Liver (tissue), 3 donors: ENCODE results near the gene TRABD.

Experiments
- ATF3 ChIP-seq: IDR thresholded peaks from 2 replicates; pipeline ENCODE4 v1.6.1; 2016; ENCODE audit warnings: antibody characterized with exemption
- CTCF ChIP-seq: fragments of 150-350 bp; IDR thresholded peaks from 2 replicates; pipeline ENCODE4 v1.5.1; 2017; ENCODE audit warnings: improper control_type of control experiment, low read depth, low read length; ENCODE audit not compliant: missing input control
- EGR1 ChIP-seq, 2 donors: IDR thresholded peaks; 2 replicates each; pipeline ENCODE4 v1.6.1; 2016 to 2018; ENCODE audit warnings: antibody characterized with exemption in 2 of 2, low read depth in 2 of 2
- FOXA2 ChIP-seq: IDR thresholded peaks from 2 replicates; pipeline ENCODE4 v1.6.1; 2016; ENCODE audit warnings: antibody characterized with exemption
- GABPA ChIP-seq, 2 donors: IDR thresholded peaks in 1 of 2; conservative IDR thresholded peaks in 1 of 2; 2 replicates each; pipeline ENCODE4 v1.6.1; 2016; ENCODE audit warnings: antibody characterized with exemption in 2 of 2, mild to moderate bottlenecking in 1 of 2, moderate library complexity in 1 of 2
- JUND ChIP-seq, 2 donors: IDR thresholded peaks; 2 replicates each; pipeline ENCODE4 v1.6.1; 2016; ENCODE audit warnings: antibody characterized with exemption in 2 of 2
- MAX ChIP-seq: IDR thresholded peaks from 2 replicates; pipeline ENCODE4 v1.6.1; 2016; ENCODE audit warnings: antibody characterized with exemption
- REST ChIP-seq: IDR thresholded peaks from 2 replicates; pipeline ENCODE4 v1.6.1; 2016; ENCODE audit warnings: antibody characterized with exemption, mild to moderate bottlenecking
- RXRA ChIP-seq, 2 donors: IDR thresholded peaks; 2 replicates each; pipeline ENCODE4 v1.6.1; 2017 to 2018; ENCODE audit warnings: antibody characterized with exemption in 2 of 2, mild to moderate bottlenecking in 1 of 2
- SP1 ChIP-seq: IDR thresholded peaks from 2 replicates; pipeline ENCODE4 v1.6.1; 2018; ENCODE audit warnings: antibody characterized with exemption, mild to moderate bottlenecking
- TAF1 ChIP-seq: conservative IDR thresholded peaks from 2 replicates; pipeline ENCODE4 v1.6.1; 2016; ENCODE audit warnings: antibody characterized with exemption, mild to moderate bottlenecking
- YY1 ChIP-seq: IDR thresholded peaks from 2 replicates; pipeline ENCODE4 v1.6.1; 2016; ENCODE audit warnings: antibody characterized with exemption, mild to moderate bottlenecking
- donor health status: healthy.
- donor health status: healthy.

GRCh38 chr22:50233223-50233622 is 47.5 kb downstream of the TRABD start:
- no peak for TF ChIP-seq CTCF
- TF ChIP-seq MAX: no peak
- no peak for TF ChIP-seq ATF3
- TF ChIP-seq TAF1: no peak
- no peak for TF ChIP-seq EGR1 (IDR thresholded peaks at IDR 0.05; ENCODE audit: low read depth in 2 of 2)
- no peak for TF ChIP-seq YY1
- TF ChIP-seq REST: no peak
- TF ChIP-seq JUND (IDR thresholded peaks at IDR 0.05): no peak
- TF ChIP-seq FOXA2: no peak
- TF ChIP-seq GABPA (IDR thresholded peaks at IDR 0.05 in 1 of 2, conservative IDR thresholded peaks at IDR 0.05 in 1 of 2): no peak
- no peak for TF ChIP-seq RXRA (IDR thresholded peaks at IDR 0.05)
- TF ChIP-seq SP1: no peak
